ENCODE measurements around the gene SNTG2. TPM values are rescaled to one million over a fixed set of nuclear protein-coding genes. Genes with fewer than 3 reads are reported as not detected.

Gene SNTG2
- total and polyA plus RNA-seq, 11 donors = 0.19 to 3.2 (median 0.93) TPM

- H3K36me3 ChIP-seq = no peaks in the 10 kb centered on the region
- DNase-seq (no peak), ATAC-seq (no peak)
- no peaks in the 10 kb centered on the region for H3K27me3 ChIP-seq
- TF ChIP-seq CTCF (IDR thresholded peaks at IDR 0.05) (no peak), POLR2A (IDR thresholded peaks at IDR 0.05) (no peak)
- no peak overlapping the region for H3K4me3 ChIP-seq
- 54 to 91% (median 80%) methylated on average over 3 of the region's 3 CpGs for WGBS, 4 donors
- intact Hi-C loops (cut with DNase I) = no loop called here
- peaks cover 0 to 26% (median 15%) of the 10 kb centered on the region in 12 donors for H3K9me3 ChIP-seq
- H3K4me1 ChIP-seq = no peaks in the 10 kb centered on the region
- no peak overlapping the region for H3K27ac ChIP-seq
These were observed 259.7 kb downstream of the SNTG2 start for GRCh38 chr2:1210352-1210751.

- H3K36me3 ChIP-seq = no peaks in the 10 kb centered on the region
- peak in 3 of 4 donors; percentile 44 to 71 (median 56) for ATAC-seq
- 45 to 57% (median 52%) methylated on average over 12 to 13 of the region's 13 CpGs for WGBS, 4 donors
- peaks cover 0 to 3% (median 0%) of the 10 kb centered on the region in 12 donors for H3K9me3 ChIP-seq
- intact Hi-C loops (cut with DNase I) = no loop called here
- no peak overlapping the region for H3K27ac ChIP-seq
- TF ChIP-seq POLR2A (IDR thresholded peaks at IDR 0.05) (no peak), CTCF (IDR thresholded peaks at IDR 0.05) (no peak)
- no peak overlapping the region for H3K4me3 ChIP-seq
- H3K27me3 ChIP-seq = peaks cover 0 to 8% (median 0%) of the 10 kb centered on the region in 9 donors
- DNase-seq = no peak
- H3K4me1 ChIP-seq = peaks cover 0 to 14% (median 1%) of the 10 kb centered on the region in 12 donors
These were observed 269.4 kb downstream of the SNTG2 start for GRCh38 chr2:1219901-1220573.

GRCh38 chr2:1222056-1222455 is 271.4 kb downstream of the SNTG2 start:
- no peak for TF ChIP-seq POLR2A (IDR thresholded peaks at IDR 0.05)
- no peak for TF ChIP-seq CTCF (IDR thresholded peaks at IDR 0.05)
- 78 to 83% (median 81%) methylated on average over 6 of the region's 6 CpGs for WGBS, 4 donors
- ATAC-seq (no peak), DNase-seq (no peak)
- Histone ChIP-seq H3K27me3 (peaks cover 0 to 8% (median 0%) of the 10 kb centered on the region in 9 donors), H3K4me3 (no peak overlapping the region), H3K9me3 (no peaks in the 10 kb centered on the region), H3K36me3 (no peaks in the 10 kb centered on the region), H3K4me1 (peaks cover 0 to 14% (median 3%) of the 10 kb centered on the region in 12 donors), H3K27ac (no peak overlapping the region)
- intact Hi-C loops (cut with DNase I) = no loop called here

- no peaks in the 10 kb centered on the region for H3K9me3 ChIP-seq
- peak in 1 of 4 donors; percentile 37 for ATAC-seq
- H3K27ac ChIP-seq = no peak overlapping the region
- 88 to 93% (median 91%) methylated on average over 11 of the region's 11 CpGs for WGBS, 4 donors
- H3K27me3 ChIP-seq = peaks cover 0 to 8% (median 0%) of the 10 kb centered on the region in 9 donors
- H3K4me3 ChIP-seq = no peak overlapping the region
- intact Hi-C loops (cut with DNase I) = no loop called here
- DNase-seq = no peak
- peaks cover 0 to 14% (median 4%) of the 10 kb centered on the region in 12 donors for H3K4me1 ChIP-seq
- no peaks in the 10 kb centered on the region for H3K36me3 ChIP-seq
- TF ChIP-seq POLR2A (IDR thresholded peaks at IDR 0.05) (no peak), CTCF (IDR thresholded peaks at IDR 0.05) (no peak)
These were observed 273.1 kb downstream of the SNTG2 start for GRCh38 chr2:1223791-1224190.

Measured in heart left ventricle (tissue), 16 donors.